Measurements from ENCODE around the gene UCP3. TPM values are rescaled to one million over a fixed set of nuclear protein-coding genes. Genes with fewer than 3 reads are reported as not detected.

UCP3 gene
- total RNA-seq, 1 donor from 2014 or later, result 2.0 TPM

DNA sequence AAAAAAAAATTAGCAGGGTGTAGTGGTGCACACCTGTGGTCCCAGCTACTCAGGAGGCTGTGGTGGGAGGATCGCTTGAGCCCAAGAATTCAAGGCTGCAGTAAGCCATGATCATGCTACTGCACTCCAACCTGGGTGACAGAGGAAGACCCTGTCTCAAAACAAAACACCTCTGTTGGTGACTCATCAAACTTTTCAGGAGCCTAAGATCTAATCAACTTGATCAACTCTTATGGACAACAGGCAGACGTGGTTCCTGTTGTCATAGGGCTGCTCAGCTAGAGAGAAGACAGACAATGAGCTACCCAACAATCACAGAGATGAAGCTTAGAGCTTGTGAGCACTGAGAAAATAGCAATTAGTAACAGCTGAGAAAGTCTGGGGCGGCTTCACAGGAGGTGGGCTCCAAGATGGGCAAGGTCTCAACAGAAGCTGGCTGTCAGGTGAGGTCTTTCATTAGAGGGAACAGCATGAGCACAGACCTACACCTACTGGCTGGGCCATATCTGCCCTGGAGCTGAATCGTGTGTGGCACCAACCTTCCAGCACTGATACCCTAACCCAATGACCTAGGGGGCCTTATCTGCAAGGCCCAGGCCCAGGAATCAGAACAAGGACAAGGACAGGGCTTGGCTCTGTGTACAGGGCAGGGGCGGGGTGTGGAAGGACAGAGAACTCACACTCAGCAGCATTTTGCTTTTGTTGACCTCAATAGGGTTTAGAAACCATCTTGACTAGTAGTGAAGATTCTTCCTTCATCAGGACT lies 7.2 kb upstream of the UCP3 start:
- H3K36me3 ChIP-seq (ENCODE audit: insufficient read depth, low read length), result no peaks in the 10 kb centered on the region
- TF ChIP-seq, protein P1, sequence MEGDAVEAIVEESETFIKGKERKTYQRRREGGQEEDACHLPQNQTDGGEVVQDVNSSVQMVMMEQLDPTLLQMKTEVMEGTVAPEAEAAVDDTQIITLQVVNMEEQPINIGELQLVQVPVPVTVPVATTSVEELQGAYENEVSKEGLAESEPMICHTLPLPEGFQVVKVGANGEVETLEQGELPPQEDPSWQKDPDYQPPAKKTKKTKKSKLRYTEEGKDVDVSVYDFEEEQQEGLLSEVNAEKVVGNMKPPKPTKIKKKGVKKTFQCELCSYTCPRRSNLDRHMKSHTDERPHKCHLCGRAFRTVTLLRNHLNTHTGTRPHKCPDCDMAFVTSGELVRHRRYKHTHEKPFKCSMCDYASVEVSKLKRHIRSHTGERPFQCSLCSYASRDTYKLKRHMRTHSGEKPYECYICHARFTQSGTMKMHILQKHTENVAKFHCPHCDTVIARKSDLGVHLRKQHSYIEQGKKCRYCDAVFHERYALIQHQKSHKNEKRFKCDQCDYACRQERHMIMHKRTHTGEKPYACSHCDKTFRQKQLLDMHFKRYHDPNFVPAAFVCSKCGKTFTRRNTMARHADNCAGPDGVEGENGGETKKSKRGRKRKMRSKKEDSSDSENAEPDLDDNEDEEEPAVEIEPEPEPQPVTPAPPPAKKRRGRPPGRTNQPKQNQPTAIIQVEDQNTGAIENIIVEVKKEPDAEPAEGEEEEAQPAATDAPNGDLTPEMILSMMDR (IDR thresholded peaks at IDR 0.05; ENCODE audit: insufficient read depth, low read depth, low read length), result no peak
- no peak for TF ChIP-seq EZH2 (IDR thresholded peaks at IDR 0.05; ENCODE audit: insufficient read depth, low read length)
- no peaks in the 10 kb centered on the region for H3K9me3 Mint-ChIP-seq (ENCODE audit: unreplicated experiment)

DNA sequence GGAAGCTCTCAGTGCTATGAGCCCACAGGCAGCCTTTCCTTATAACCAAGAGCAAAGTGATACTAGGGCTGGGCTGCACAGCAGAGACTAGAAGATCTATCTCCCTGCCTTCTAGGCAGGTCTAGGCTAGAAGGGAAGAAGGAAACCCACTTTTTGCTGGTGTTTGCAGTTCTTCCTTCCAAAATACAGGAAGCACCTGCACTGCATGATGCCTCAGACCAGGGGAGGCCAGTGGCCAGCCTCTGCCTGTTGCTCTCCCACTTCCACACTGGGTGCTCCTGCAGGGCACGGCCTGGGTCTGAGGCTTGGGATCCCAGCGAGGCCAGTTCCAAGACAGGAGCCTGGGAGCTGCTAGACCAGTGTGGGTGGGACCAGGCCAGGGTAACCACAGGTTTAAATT lies 6.0 kb upstream of the UCP3 start:
- FAIRE-seq (no peak), DNase-seq (ENCODE audit: low read depth) (no peak)
- Mint-ChIP-seq H3K9me3 (ENCODE audit: unreplicated experiment) (no peaks in the 10 kb centered on the region), H3K4me1 (ENCODE audit: low read depth, unreplicated experiment) (peaks cover 9% of the 10 kb centered on the region), H3K4me3 (ENCODE audit: unreplicated experiment) (no peak overlapping the region), H3K27ac (ENCODE audit: unreplicated experiment) (no peak overlapping the region), H3K36me3 (ENCODE audit: low read depth, unreplicated experiment) (peaks cover 53% of the 10 kb centered on the region), H3K27me3 (ENCODE audit: low read depth, unreplicated experiment) (peaks cover 2% of the 10 kb centered on the region)
- Histone ChIP-seq H3K27me3 (ENCODE audit: insufficient read depth, low read length) (no peaks in the 10 kb centered on the region), H3K9ac (ENCODE audit: low read length) (no peak overlapping the region), H3K4me2 (ENCODE audit: low read length) (no peak overlapping the region), H3K79me2 (ENCODE audit: insufficient read depth, low read length) (no peaks in the 10 kb centered on the region), H3K9me3 (ENCODE audit: insufficient read depth, low read depth, low read length) (no peaks in the 10 kb centered on the region), H3K36me3 (ENCODE audit: insufficient read depth, low read length) (no peaks in the 10 kb centered on the region), H3K4me1 (ENCODE audit: insufficient read depth, low read length) (peaks cover 9% of the 10 kb centered on the region), H4K20me1 (ENCODE audit: insufficient read depth, low read length) (no peaks in the 10 kb centered on the region), H2AFZ (ENCODE audit: low read depth, low read length) (no peak overlapping the region), H3K4me3 (ENCODE audit: insufficient read depth, low read depth, low read length) (no peak overlapping the region), H3K27ac (ENCODE audit: low read depth, low read length) (no peak overlapping the region)
- TF ChIP-seq EZH2 (IDR thresholded peaks at IDR 0.05; ENCODE audit: insufficient read depth, low read length), result no peak
- TF ChIP-seq, protein P1 (IDR thresholded peaks at IDR 0.05; ENCODE audit: insufficient read depth, low read depth, low read length), result no peak

More for the DNA sequence above, 7.2 kb upstream of the UCP3 start:
- DNase-seq (ENCODE audit: low read depth), result no peak
- Mint-ChIP-seq H3K4me3 (ENCODE audit: unreplicated experiment) (no peak overlapping the region), H3K4me1 (ENCODE audit: low read depth, unreplicated experiment) (peaks cover 14% of the 10 kb centered on the region), H3K27me3 (ENCODE audit: low read depth, unreplicated experiment) (no peaks in the 10 kb centered on the region), H3K36me3 (ENCODE audit: low read depth, unreplicated experiment) (peaks cover 51% of the 10 kb centered on the region), H3K27ac (ENCODE audit: unreplicated experiment) (no peak overlapping the region)
- Histone ChIP-seq H3K4me2 (ENCODE audit: low read length) (no peak overlapping the region), H3K27me3 (ENCODE audit: insufficient read depth, low read length) (no peaks in the 10 kb centered on the region), H3K4me1 (ENCODE audit: insufficient read depth, low read length) (peaks cover 9% of the 10 kb centered on the region), H3K79me2 (ENCODE audit: insufficient read depth, low read length) (no peaks in the 10 kb centered on the region), H3K4me3 (ENCODE audit: insufficient read depth, low read depth, low read length) (no peak overlapping the region), H3K27ac (ENCODE audit: low read depth, low read length) (no peak overlapping the region), H4K20me1 (ENCODE audit: insufficient read depth, low read length) (no peaks in the 10 kb centered on the region), H2AFZ (ENCODE audit: low read depth, low read length) (no peak overlapping the region), H3K9ac (ENCODE audit: low read length) (no peak overlapping the region), H3K9me3 (ENCODE audit: insufficient read depth, low read depth, low read length) (no peaks in the 10 kb centered on the region)
- no peak for FAIRE-seq

DNA sequence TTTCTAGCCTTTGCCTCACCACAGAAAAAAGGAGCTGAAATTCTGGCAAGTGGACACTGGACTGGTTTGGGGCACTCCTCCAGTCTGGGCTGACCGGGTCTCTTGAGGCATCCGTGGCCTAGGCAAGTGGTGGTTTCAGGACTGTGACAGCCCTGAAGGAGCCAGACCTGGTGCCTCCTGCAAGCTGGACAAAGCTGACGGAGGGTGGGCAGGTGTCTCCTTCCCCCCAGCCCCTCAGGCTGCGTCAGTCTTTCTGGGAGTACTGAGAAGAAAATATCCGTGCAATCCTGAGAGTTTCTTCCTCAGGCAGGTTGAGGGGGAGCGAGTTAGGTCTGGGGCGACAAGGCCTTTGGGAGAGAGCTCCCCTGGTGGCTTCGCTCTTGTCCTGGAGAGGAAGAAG lies 4.3 kb upstream of the UCP3 start:
- Histone ChIP-seq H2AFZ (ENCODE audit: low read depth, low read length) (no peak overlapping the region), H3K27ac (ENCODE audit: low read depth, low read length) (no peak overlapping the region), H3K4me2 (ENCODE audit: low read length) (no peak overlapping the region), H3K4me3 (ENCODE audit: insufficient read depth, low read depth, low read length) (no peak overlapping the region), H3K27me3 (ENCODE audit: insufficient read depth, low read length) (no peaks in the 10 kb centered on the region), H3K79me2 (ENCODE audit: insufficient read depth, low read length) (no peaks in the 10 kb centered on the region), H3K9ac (ENCODE audit: low read length) (no peak overlapping the region), H3K4me1 (ENCODE audit: insufficient read depth, low read length) (no peaks in the 10 kb centered on the region), H4K20me1 (ENCODE audit: insufficient read depth, low read length) (no peaks in the 10 kb centered on the region), H3K36me3 (ENCODE audit: insufficient read depth, low read length) (no peaks in the 10 kb centered on the region), H3K9me3 (ENCODE audit: insufficient read depth, low read depth, low read length) (no peaks in the 10 kb centered on the region)
- Mint-ChIP-seq H3K27me3 (ENCODE audit: low read depth, unreplicated experiment) (peaks cover 2% of the 10 kb centered on the region), H3K9me3 (ENCODE audit: unreplicated experiment) (no peaks in the 10 kb centered on the region), H3K36me3 (ENCODE audit: low read depth, unreplicated experiment) (peaks cover 52% of the 10 kb centered on the region), H3K4me3 (ENCODE audit: unreplicated experiment) (no peak overlapping the region), H3K4me1 (ENCODE audit: low read depth, unreplicated experiment) (peaks cover 3% of the 10 kb centered on the region), H3K27ac (ENCODE audit: unreplicated experiment) (no peak overlapping the region)
- DNase-seq (ENCODE audit: low read depth) (no peak), FAIRE-seq (no peak)
- TF ChIP-seq EZH2 (IDR thresholded peaks at IDR 0.05; ENCODE audit: insufficient read depth, low read length), result no peak
- TF ChIP-seq, protein P1 (IDR thresholded peaks at IDR 0.05; ENCODE audit: insufficient read depth, low read depth, low read length), result no peak
